Endodermal cell (in vitro differentiated cells): ENCODE measurements around the gene UNC45A. TPM values are rescaled to one million over a fixed set of nuclear protein-coding genes. Genes with fewer than 3 reads are reported as not detected.

Experiments used
- DNase-seq: peaks from one replicate; pipeline ENCODE4 v3.0.0-alpha.2; 2017
- H3K27ac ChIP-seq: 2 replicates; pipeline ENCODE4 v1.5.1; 2013; ENCODE audit warnings: mild to moderate bottlenecking, low read depth, low read length, moderate library complexity
- H3K27me3 ChIP-seq: 2 replicates; pipeline ENCODE4 v1.6.1; 2013; ENCODE audit warnings: mild to moderate bottlenecking, low read length, moderate library complexity; ENCODE audit not compliant: insufficient read depth, control insufficient read depth, poor library complexity, severe bottlenecking
- H3K36me3 ChIP-seq: 2 replicates; pipeline ENCODE4 v1.7.0; 2013; ENCODE audit warnings: mild to moderate bottlenecking, low read length, moderate library complexity; ENCODE audit not compliant: control insufficient read depth, insufficient read depth
- H3K4me1 ChIP-seq: one replicate; pipeline ENCODE4 v1.7.0; 2013; ENCODE audit warnings: low read length; ENCODE audit not compliant: control insufficient read depth, insufficient read depth
- H3K4me3 ChIP-seq: 2 replicates; pipeline ENCODE4 v1.5.1; 2013; ENCODE audit warnings: mild to moderate bottlenecking, low read length, moderate library complexity
- H3K9ac ChIP-seq: 2 replicates; pipeline ENCODE4 v1.6.1; 2013; ENCODE audit warnings: mild to moderate bottlenecking, low read length, moderate library complexity; ENCODE audit not compliant: poor library complexity, severe bottlenecking; ENCODE audit errors: extremely low read depth
- H3K9me3 ChIP-seq: 2 replicates; pipeline ENCODE4 v1.6.1; 2013; ENCODE audit warnings: mild to moderate bottlenecking, low read length, moderate library complexity; ENCODE audit not compliant: control insufficient read depth
- H3K27ac Mint-ChIP-seq: 2 replicates; pipeline ENCODE4 v1.8.0; 2020; ENCODE audit warnings: mixed read lengths
- H3K27me3 Mint-ChIP-seq: 2 replicates; pipeline ENCODE4 v1.8.0; 2021; ENCODE audit warnings: mild to moderate bottlenecking, mixed read lengths; ENCODE audit not compliant: insufficient read depth
- H3K36me3 Mint-ChIP-seq: 2 replicates; pipeline ENCODE4 v1.8.0; 2020; ENCODE audit warnings: low read depth, mixed read lengths
- H3K4me1 Mint-ChIP-seq: 2 replicates; pipeline ENCODE4 v1.8.0; 2020; ENCODE audit warnings: mixed read lengths
- H3K4me3 Mint-ChIP-seq: 2 replicates; pipeline ENCODE4 v1.8.0; 2020; ENCODE audit warnings: mild to moderate bottlenecking, moderate library complexity, mixed read lengths
- H3K9me3 Mint-ChIP-seq: 2 replicates; pipeline ENCODE4 v1.8.0; 2020; ENCODE audit warnings: mild to moderate bottlenecking, mixed read lengths
- CTCF ChIP-seq: fragments of 200-600 bp; sonication (generic); conservative IDR thresholded peaks from 2 replicates; pipeline ENCODE4 v1.5.0; 2021; ENCODE audit warnings: antibody characterized with exemption, mild to moderate bottlenecking
- WGBS, 2 experiments: methylation state at CpG; one replicate each; pipeline versions ENCODE4 v1.1.5 to v1.1.7; 2013; ENCODE audit warnings: missing lambda C conversion rate in 2 of 2, mixed read lengths in 1 of 2; ENCODE audit not compliant: insufficient coverage in 1 of 2, insufficient read length in 1 of 2; 5-methylcytosine and 5-hydroxymethylcytosine counted together
- total RNA-seq, 2 donors: library from RNA; stranded (reverse); fragmentation: NEBNext Ultra II Directional in 1 of 2; extraction: Animal tissue kit (Norgen Biotek cat#: 25700) in 1 of 2; gene quantifications; 2 replicates in 1 of 2; 3 replicates in 1 of 2; pipeline ENCODE4 v1.2.1, GENCODE V29; 2021

UNC45A gene
- total RNA-seq, 2 donors from 2014 or later: 92.5 to 96.6 TPM

GRCh38 chr15:90949979-90950675 lies 15.0 kb downstream of the UNC45A start:
- no peak overlapping the region for H3K9ac ChIP-seq
- H3K27me3 Mint-ChIP-seq: no peaks in the 10 kb centered on the region
- TF ChIP-seq CTCF: no peak
- H3K9me3 ChIP-seq: no peaks in the 10 kb centered on the region
- WGBS, 2 experiments: 94 to 96% methylated on average over 21 to 23 of the region's 23 CpGs
- peaks cover 60% of the 10 kb centered on the region for H3K36me3 ChIP-seq
- H3K27ac ChIP-seq: no peak overlapping the region
- no peak overlapping the region for H3K4me3 ChIP-seq
- no peaks in the 10 kb centered on the region for H3K9me3 Mint-ChIP-seq
- no peaks in the 10 kb centered on the region for H3K4me1 Mint-ChIP-seq
- no peak overlapping the region for H3K4me3 Mint-ChIP-seq
- peaks cover 62% of the 10 kb centered on the region for H3K36me3 Mint-ChIP-seq
- no peak for DNase-seq
- no peaks in the 10 kb centered on the region for H3K4me1 ChIP-seq
- no peaks in the 10 kb centered on the region for H3K27me3 ChIP-seq
- no peak overlapping the region for H3K27ac Mint-ChIP-seq

DNA sequence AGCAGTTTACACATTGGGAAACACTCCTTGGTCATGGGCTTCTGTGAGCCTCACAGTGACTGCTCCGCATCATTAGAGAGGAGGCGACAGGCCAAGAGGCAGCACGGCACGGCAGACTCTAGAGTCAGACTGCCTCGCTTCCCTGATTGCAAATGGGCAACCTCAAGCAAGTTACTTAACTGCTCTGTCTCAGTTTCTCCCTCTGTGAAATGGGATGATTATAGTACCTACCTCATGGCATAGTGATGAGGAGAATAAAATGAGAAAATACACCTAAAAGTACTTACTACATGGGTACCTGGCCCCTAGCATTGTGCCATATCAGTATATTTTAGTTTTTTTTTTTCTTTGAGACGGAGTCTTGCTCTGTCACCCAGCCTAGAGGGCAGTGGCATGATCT lies 15.6 kb downstream of the UNC45A start:
- Histone ChIP-seq H3K9me3 (no peaks in the 10 kb centered on the region), H3K4me3 (no peak overlapping the region), H3K36me3 (peaks cover 59% of the 10 kb centered on the region), H3K27ac (no peak overlapping the region), H3K27me3 (no peaks in the 10 kb centered on the region), H3K4me1 (no peaks in the 10 kb centered on the region), H3K9ac (no peak overlapping the region)
- Mint-ChIP-seq H3K27ac (no peak overlapping the region), H3K27me3 (no peaks in the 10 kb centered on the region), H3K36me3 (peaks cover 61% of the 10 kb centered on the region), H3K4me3 (no peak overlapping the region), H3K4me1 (no peaks in the 10 kb centered on the region), H3K9me3 (no peaks in the 10 kb centered on the region)
- 94% methylated on average over 6 of the region's 6 CpGs for WGBS, 2 experiments
- DNase-seq: no peak
- no peak for TF ChIP-seq CTCF

DNA sequence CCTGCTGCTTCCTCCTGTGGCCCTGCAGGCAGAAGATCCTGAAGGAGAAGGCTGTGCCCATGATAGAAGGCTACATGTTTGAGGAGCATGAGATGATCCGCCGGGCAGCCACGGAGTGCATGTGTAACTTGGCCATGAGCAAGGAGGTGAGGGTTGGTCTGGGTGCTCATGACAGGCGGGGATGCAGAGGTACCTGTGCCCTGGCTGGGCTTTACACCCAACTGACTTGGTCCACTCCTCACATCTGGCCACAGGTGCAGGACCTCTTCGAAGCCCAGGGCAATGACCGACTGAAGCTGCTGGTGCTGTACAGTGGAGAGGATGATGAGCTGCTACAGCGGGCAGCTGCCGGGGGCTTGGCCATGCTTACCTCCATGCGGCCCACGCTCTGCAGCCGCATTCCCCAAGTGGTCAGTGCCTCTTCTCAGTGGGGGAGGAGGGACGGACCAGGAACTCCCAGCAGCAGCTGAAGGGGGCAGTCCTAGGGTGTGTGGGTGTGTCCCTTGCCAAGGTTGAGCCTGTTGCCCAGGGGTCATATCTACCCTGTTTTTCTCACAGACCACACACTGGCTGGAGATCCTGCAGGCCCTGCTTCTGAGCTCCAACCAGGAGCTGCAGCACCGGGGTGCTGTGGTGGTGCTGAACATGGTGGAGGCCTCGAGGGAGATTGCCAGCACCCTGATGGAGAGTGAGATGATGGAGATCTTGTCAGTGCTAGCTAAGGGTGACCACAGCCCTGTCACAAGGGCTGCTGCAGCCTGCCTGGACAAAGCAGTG lies 18.0 kb downstream of the UNC45A start:
- Histone ChIP-seq H3K27ac (no peak overlapping the region), H3K4me3 (no peak overlapping the region), H3K9me3 (no peaks in the 10 kb centered on the region), H3K36me3 (peaks cover 40% of the 10 kb centered on the region), H3K27me3 (no peaks in the 10 kb centered on the region), H3K4me1 (no peaks in the 10 kb centered on the region), H3K9ac (no peak overlapping the region)
- no peak for DNase-seq
- Mint-ChIP-seq H3K36me3 (peaks cover 46% of the 10 kb centered on the region), H3K27ac (no peak overlapping the region), H3K27me3 (no peaks in the 10 kb centered on the region), H3K4me1 (peaks cover 10% of the 10 kb centered on the region), H3K9me3 (no peaks in the 10 kb centered on the region), H3K4me3 (no peak overlapping the region)
- WGBS, 2 experiments: 92 to 100% methylated on average over 2 to 14 of the region's 14 CpGs
- TF ChIP-seq CTCF: no peak
